Adrenal gland (tissue), 12 donors: Measurements from ENCODE around the gene KCNK2. TPM values are rescaled to one million over a fixed set of nuclear protein-coding genes. Genes with fewer than 3 reads are reported as not detected.

Source experiments
- DNase-seq, 7 donors: peaks; one replicate each; pipeline ENCODE4 v3.0.0-alpha.2; 2019 to 2020
- H3K27ac ChIP-seq, 5 donors: fragments of 200-600 bp; sonication (generic) in 4 of 5; 1 replicate in 3 of 5; 2 replicates in 2 of 5; pipeline versions ENCODE4 v1.5.1 to v1.8.0; 2016 to 2020; ENCODE audit warnings: mild to moderate bottlenecking in 1 of 5
- H3K27me3 ChIP-seq: fragments of 200-600 bp; 2 replicates; pipeline ENCODE4 v1.8.0; 2021
- H3K36me3 ChIP-seq, 2 donors: fragments of 200-600 bp; replicated peaks in 1 of 2; 1 replicate in 1 of 2; 2 replicates in 1 of 2; pipeline versions ENCODE4 v1.5.1 to v1.8.0; 2018 to 2022
- H3K4me1 ChIP-seq, 2 donors: fragments of 200-600 bp; replicated peaks in 1 of 2; 1 replicate in 1 of 2; 2 replicates in 1 of 2; pipeline versions ENCODE4 v1.5.1 to v1.8.0; 2018 to 2021
- H3K4me3 ChIP-seq, 4 donors: fragments of 200-600 bp; sonication (generic) in 3 of 4; one replicate each; pipeline ENCODE4 v1.5.1; 2016 to 2018
- H3K9me3 ChIP-seq, 3 donors: fragments of 200-600 bp; sonication (generic) in 1 of 3; replicated peaks in 1 of 3; 1 replicate in 2 of 3; 2 replicates in 1 of 3; pipeline versions ENCODE4 v1.5.1 to v1.8.0; 2016 to 2021
- POLR2A ChIP-seq, 2 donors: fragments of 450-650 bp; IDR thresholded peaks; one replicate each; pipeline ENCODE4 v1.6.1; 2017; ENCODE audit warnings: antibody characterized with exemption in 2 of 2, mild to moderate bottlenecking in 2 of 2, moderate library complexity in 1 of 2
- WGBS, 4 donors: extraction: QIAGEN DNeasy Blood & Tissue Kit in 2 of 4; methylation state at CpG; one replicate each; pipeline versions ENCODE4 v1.1.5 to v1.1.7; 2013 to 2017; 5-methylcytosine and 5-hydroxymethylcytosine counted together
- intact Hi-C, 2 donors: fragments of 100-400 bp; cut with DNase I; formaldehyde crosslinking; loops; one replicate each; pipeline versions ENCODE4 v1.14.1 to v1.15.0; 2022 to 2023
- polyA plus RNA-seq, 3 donors: library from polyadenylated mRNA; stranded (reverse); fragments of 200-250 nt in 2 of 3; fragments of 350-450 nt in 1 of 3; fragmentation: Illumina TruSeq in 1 of 3; extraction: RNeasy Lipid Tissue Mini Kit (QIAGEN cat#74804) in 1 of 3; gene quantifications; one replicate each; pipeline ENCODE4 v1.2.3, GENCODE V29; 2013 to 2014
- total RNA-seq, 9 donors: library from RNA; depleted of rRNA in 4 of 9; stranded (reverse); fragments of >200 nt in 4 of 9; fragments of 120-200 nt in 1 of 9; fragmentation: NEBNext Ultra II Directional in 1 of 9; extraction: Animal tissue kit (Norgen Biotek cat#: 25700) in 1 of 9; gene quantifications; one replicate each; pipeline versions ENCODE4 v1.1.0 to v1.2.4, GENCODE V29; 2013 to 2023
- TF ChIP-seq, protein P1 (sequence below), 6 experiments: fragments of 450-650 bp in 4 of 6; fragments of 200-600 bp in 2 of 6; sonication (generic) in 1 of 6; IDR thresholded peaks; 1 replicate in 5 of 6; 2 replicates in 1 of 6; pipeline versions ENCODE4 v1.5.1 to v1.8.0; 2016 to 2021; ENCODE audit warnings: antibody characterized with exemption in 6 of 6, mild to moderate bottlenecking in 2 of 6, moderate library complexity in 1 of 6
- donor health status: healthy with polysubstance abuse.
- donor health status: Bipolar disorder and iron deficiency.
- donor health status: DM: yes; HTN: yes; CAD: no.
- donor health status: DM: no; HTN: no; CAD: no.
- donor health status: DM: no; HTN: no; CAD: no.
- donor health status: DM: yes; HTN: yes; CAD: no.

The KCNK2 gene
- total and polyA plus RNA-seq, 12 donors = 13.8 to 138 (median 82.9) TPM

DNA sequence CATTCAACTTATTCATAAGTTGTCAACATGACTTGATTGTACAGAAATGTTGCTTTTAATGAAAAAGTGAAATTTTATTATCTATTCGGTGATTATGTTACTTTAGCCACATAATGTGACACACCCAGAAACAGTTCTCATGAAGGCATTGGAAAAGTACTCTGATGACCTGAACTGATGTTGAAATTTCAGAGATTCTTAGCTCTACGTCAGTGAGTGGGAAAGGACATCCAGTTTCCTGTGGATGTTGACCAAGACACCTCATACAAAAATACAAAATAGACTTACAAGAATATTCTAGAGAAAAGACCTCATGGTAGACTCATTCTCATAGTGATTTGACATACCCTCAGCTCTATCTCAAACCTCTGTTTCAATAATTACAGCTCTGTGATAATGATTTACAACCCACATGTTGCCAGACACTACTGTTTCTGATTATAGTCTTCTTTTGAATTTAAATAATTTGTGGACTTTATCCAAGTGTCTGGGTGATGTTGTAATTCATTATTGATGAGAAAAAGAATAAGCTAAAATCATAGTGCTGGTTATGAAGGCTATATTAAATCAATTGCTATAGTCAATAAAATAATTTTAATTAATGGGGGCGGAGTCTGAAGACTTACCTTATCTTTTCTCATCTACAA is 37.3 kb downstream of the KCNK2 start:
- TF ChIP-seq POLR2A (IDR thresholded peaks at IDR 0.05) = no peak
- TF ChIP-seq, protein P1, sequence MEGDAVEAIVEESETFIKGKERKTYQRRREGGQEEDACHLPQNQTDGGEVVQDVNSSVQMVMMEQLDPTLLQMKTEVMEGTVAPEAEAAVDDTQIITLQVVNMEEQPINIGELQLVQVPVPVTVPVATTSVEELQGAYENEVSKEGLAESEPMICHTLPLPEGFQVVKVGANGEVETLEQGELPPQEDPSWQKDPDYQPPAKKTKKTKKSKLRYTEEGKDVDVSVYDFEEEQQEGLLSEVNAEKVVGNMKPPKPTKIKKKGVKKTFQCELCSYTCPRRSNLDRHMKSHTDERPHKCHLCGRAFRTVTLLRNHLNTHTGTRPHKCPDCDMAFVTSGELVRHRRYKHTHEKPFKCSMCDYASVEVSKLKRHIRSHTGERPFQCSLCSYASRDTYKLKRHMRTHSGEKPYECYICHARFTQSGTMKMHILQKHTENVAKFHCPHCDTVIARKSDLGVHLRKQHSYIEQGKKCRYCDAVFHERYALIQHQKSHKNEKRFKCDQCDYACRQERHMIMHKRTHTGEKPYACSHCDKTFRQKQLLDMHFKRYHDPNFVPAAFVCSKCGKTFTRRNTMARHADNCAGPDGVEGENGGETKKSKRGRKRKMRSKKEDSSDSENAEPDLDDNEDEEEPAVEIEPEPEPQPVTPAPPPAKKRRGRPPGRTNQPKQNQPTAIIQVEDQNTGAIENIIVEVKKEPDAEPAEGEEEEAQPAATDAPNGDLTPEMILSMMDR (IDR thresholded peaks at IDR 0.05) = no peak
- no peak for DNase-seq
- H3K4me3 ChIP-seq = no peak overlapping the region
- H3K9me3 ChIP-seq = no peaks in the 10 kb centered on the region
- peaks cover 8 to 13% of the 10 kb centered on the region in 2 donors for H3K4me1 ChIP-seq
- 40 to 60% (median 44%) methylated on average over 3 of the region's 3 CpGs for WGBS, 4 donors
- intact Hi-C loops = no loop called here
- H3K27ac ChIP-seq = peak overlapping the region in 2 of 5 donors; percentile 0 to 7
- no peaks in the 10 kb centered on the region for H3K36me3 ChIP-seq
- H3K27me3 ChIP-seq = no peaks in the 10 kb centered on the region

DNA sequence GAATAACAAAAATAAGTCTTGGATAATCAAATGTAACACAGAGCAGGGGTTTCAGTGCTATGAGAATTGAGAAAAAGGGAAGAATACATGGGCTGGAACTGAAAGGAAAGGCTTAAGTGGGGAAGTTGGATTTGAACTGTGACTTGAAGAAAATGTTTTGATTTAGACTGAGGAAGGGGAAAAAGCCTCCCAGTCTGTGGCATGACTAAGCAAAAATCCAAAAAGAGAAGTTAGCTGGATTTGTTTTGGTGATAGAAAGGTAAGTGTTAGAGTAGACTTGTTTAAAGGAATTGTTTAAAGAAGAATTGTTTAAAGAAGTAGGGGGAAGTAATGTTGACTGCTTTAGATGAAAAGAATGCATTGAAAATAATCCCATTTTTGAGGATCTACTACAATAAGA is 46.0 kb downstream of the KCNK2 start:
- no peaks in the 10 kb centered on the region for H3K27me3 ChIP-seq
- no peaks in the 10 kb centered on the region for H3K9me3 ChIP-seq
- no peak for TF ChIP-seq POLR2A (IDR thresholded peaks at IDR 0.05)
- TF ChIP-seq, protein P1 (IDR thresholded peaks at IDR 0.05) = no peak
- peaks cover 0 to 18% of the 10 kb centered on the region in 2 donors for H3K4me1 ChIP-seq
- no peak overlapping the region for H3K4me3 ChIP-seq
- H3K27ac ChIP-seq = peak overlapping the region in 1 of 5 donors; percentile 12
- intact Hi-C loops = no loop called here
- H3K36me3 ChIP-seq = no peaks in the 10 kb centered on the region
- no peak for DNase-seq

DNA sequence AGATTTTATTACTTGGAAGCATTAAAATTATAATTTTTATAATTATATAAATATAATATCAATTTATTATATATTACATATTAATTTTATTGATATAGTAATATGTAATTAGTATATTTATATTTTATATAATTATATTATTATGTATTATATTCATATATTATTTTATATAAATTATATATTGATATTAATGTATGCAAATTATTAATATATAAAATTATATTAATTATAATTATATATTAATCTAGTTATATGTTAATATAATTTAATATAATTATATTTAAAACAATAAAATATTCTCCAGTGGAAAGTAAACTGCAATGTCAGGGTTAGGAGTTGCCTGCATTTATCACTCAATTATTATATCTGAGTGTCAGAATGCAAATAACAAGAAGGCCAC is 48.8 kb downstream of the KCNK2 start:
- H3K27me3 ChIP-seq = no peaks in the 10 kb centered on the region
- H3K9me3 ChIP-seq = no peaks in the 10 kb centered on the region
- no peak overlapping the region for H3K27ac ChIP-seq
- intact Hi-C loops = no loop called here
- H3K36me3 ChIP-seq = no peaks in the 10 kb centered on the region
- no peak for DNase-seq
- peaks cover 0 to 18% of the 10 kb centered on the region in 2 donors for H3K4me1 ChIP-seq
- TF ChIP-seq, protein P1 (IDR thresholded peaks at IDR 0.05) = no peak
- TF ChIP-seq POLR2A (IDR thresholded peaks at IDR 0.05) = no peak
- H3K4me3 ChIP-seq = no peak overlapping the region

DNA sequence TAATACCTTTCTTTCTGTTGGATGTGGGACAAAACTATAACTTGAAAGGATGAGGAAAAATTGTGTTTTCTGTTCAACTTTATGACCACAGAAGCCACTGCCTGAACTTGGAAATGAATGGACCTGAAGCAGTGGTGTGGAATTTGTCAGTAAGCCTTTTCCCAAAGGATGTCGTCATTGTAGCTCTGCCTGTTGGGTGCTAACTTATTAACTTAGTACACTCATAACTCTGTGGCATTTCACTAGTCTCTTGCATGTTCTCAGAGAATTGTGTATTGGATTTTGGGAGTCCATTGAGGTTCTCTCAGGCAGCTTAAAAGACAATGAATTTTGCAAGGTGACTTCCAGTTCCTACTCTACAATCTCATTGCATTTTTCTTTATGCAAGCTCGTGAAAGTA is 49.6 kb downstream of the KCNK2 start:
- Histone ChIP-seq H3K4me3 (no peak overlapping the region), H3K36me3 (no peaks in the 10 kb centered on the region), H3K4me1 (peaks cover 0 to 18% of the 10 kb centered on the region in 2 donors), H3K27ac (no peak overlapping the region), H3K9me3 (no peaks in the 10 kb centered on the region), H3K27me3 (no peaks in the 10 kb centered on the region)
- WGBS, 4 donors = 75 to 84% (median 83%) methylated on average over 2 of the region's 2 CpGs
- no peak for TF ChIP-seq POLR2A (IDR thresholded peaks at IDR 0.05)
- TF ChIP-seq, protein P1 (IDR thresholded peaks at IDR 0.05) = no peak
- no peak for DNase-seq
- intact Hi-C loops = no loop called here
